HCT116 (cell line): ENCODE data around the gene TFF2. TPM values are rescaled to one million over a fixed set of nuclear protein-coding genes. Genes with fewer than 3 reads are reported as not detected.

Experiments used
- ATAC-seq: fragments of 200-7000 bp; cut with Tn5 transposase; 2 replicates; pipeline ENCODE4 v1.9.1; 2020; ENCODE audit warnings: mild to moderate bottlenecking, moderate library complexity
- BruUV-seq: library from RNA; stranded (reverse); fragments of 400-500 nt; replicated peaks from 2 replicates; lab custom pipeline; 2021; lab: Mats Ljungman, UMichigan
- CTCF ChIA-PET: fragments of 300-600 bp; sonication (Branson Sonifier 250); formaldehyde crosslinking; loops from one replicate; lab custom pipeline; 2021; ENCODE audit warnings: antibody characterized with exemption; lab: Charles Lee
- POLR2A ChIA-PET: fragments of 300-600, 350-600 bp; sonication (Branson Sonifier 250); formaldehyde crosslinking; loops from one replicate; lab custom pipeline; 2021; ENCODE audit warnings: antibody characterized with exemption; lab: Charles Lee
- RAD21 ChIA-PET, 2 experiments: fragments of 300-600 bp; sonication (Branson Sonifier 250); formaldehyde crosslinking; loops; one replicate each; lab custom pipeline; 2023; ENCODE audit warnings: low total read pairs in 2 of 2; ENCODE audit not compliant: uncharacterized antibody in 2 of 2, unreplicated experiment in 2 of 2, low non-redundant PET in 1 of 2; lab: Charles Lee
- DNase-seq: peaks from one replicate; pipeline ENCODE4 v3.0.0-alpha.2; 2010; ENCODE audit warnings: low read depth, low spot score
- H2AFZ ChIP-seq: fragments of 200-600 bp; shearing (Covaris generic), sonication (generic); 2 replicates; pipeline ENCODE4 v1.6.1; 2017; ENCODE audit warnings: low read depth, mixed run types, mixed read lengths, antibody characterized with exemption, low read length; ENCODE audit not compliant: poor library complexity, severe bottlenecking
- H3K27ac ChIP-seq: 2 replicates; pipeline ENCODE4 v1.5.1; 2012; ENCODE audit warnings: low read depth, low read length
- H3K27me3 ChIP-seq: fragments of 200-600 bp; sonication (generic); 2 replicates; pipeline ENCODE4 v1.6.1; 2016; ENCODE audit warnings: mixed run types, low read length, mixed read lengths; ENCODE audit not compliant: insufficient read depth
- H3K36me3 ChIP-seq, 2 experiments: fragments of 200-500 bp in 1 of 2; fragments of 200-600 bp in 1 of 2; sonication (Bioruptor generic) in 1 of 2; sonication (generic) in 1 of 2; 2 replicates each; pipeline versions ENCODE4 v1.5.1 to v1.6.1; 2014 to 2016; ENCODE audit warnings: low read length in 2 of 2, inconsistent platforms in 1 of 2, mixed read lengths in 1 of 2, mixed run types in 1 of 2; ENCODE audit not compliant: insufficient read depth in 2 of 2, control insufficient read depth in 1 of 2
- H3K4me1 ChIP-seq, 2 experiments: fragments of 200-600 bp in 1 of 2; sonication (generic) in 1 of 2; 2 replicates each; pipeline versions ENCODE4 v1.5.1 to v1.6.1; 2012 to 2017; ENCODE audit warnings: low read length in 2 of 2, inconsistent platforms in 1 of 2, mild to moderate bottlenecking in 1 of 2, mixed read lengths in 1 of 2, mixed run types in 1 of 2, moderate library complexity in 1 of 2; ENCODE audit not compliant: insufficient read depth in 2 of 2, control insufficient read depth in 1 of 2
- H3K4me2 ChIP-seq: fragments of 200-600 bp; sonication (generic); 2 replicates; pipeline ENCODE4 v1.6.1; 2017; ENCODE audit warnings: mixed run types, low read length, mixed read lengths
- H3K4me3 ChIP-seq, 2 experiments: fragments of 200-600 bp in 1 of 2; sonication (generic) in 1 of 2; replicated peaks in 1 of 2; 2 replicates each; pipeline ENCODE4 v1.5.1; 2011 to 2016; ENCODE audit warnings: low read length in 2 of 2, control low read depth in 1 of 2, low read depth in 1 of 2, mild to moderate bottlenecking in 1 of 2, mixed read lengths in 1 of 2, mixed run types in 1 of 2
- H3K79me2 ChIP-seq: fragments of 200-600 bp; sonication (generic); 2 replicates; pipeline ENCODE4 v1.6.1; 2017; ENCODE audit warnings: mild to moderate bottlenecking, mixed run types, low read length, moderate library complexity, mixed read lengths; ENCODE audit not compliant: insufficient read depth
- H3K9ac ChIP-seq: fragments of 200-600 bp; sonication (generic); 2 replicates; pipeline ENCODE4 v1.6.1; 2016; ENCODE audit warnings: low read length, mixed read lengths
- H3K9me2 ChIP-seq: fragments of 200-600 bp; sonication (generic), shearing (Covaris generic); 2 replicates; pipeline ENCODE4 v1.6.1; 2017; ENCODE audit warnings: mixed run types, mild to moderate bottlenecking, moderate library complexity; ENCODE audit not compliant: insufficient read depth
- H3K9me3 ChIP-seq, 2 experiments: fragments of 200-500 bp in 1 of 2; fragments of 200-600 bp in 1 of 2; sonication (Bioruptor generic) in 1 of 2; sonication (generic) in 1 of 2; 2 replicates each; pipeline ENCODE4 v1.6.1; 2014 to 2017; ENCODE audit warnings: low read length in 2 of 2, mixed read lengths in 2 of 2, inconsistent platforms in 1 of 2, low read depth in 1 of 2, mild to moderate bottlenecking in 1 of 2, mixed run types in 1 of 2, moderate library complexity in 1 of 2; ENCODE audit not compliant: control insufficient read depth in 1 of 2, insufficient read depth in 1 of 2
- H4K20me1 ChIP-seq: fragments of 200-600 bp; sonication (generic), shearing (Covaris generic); 2 replicates; pipeline ENCODE4 v1.6.1; 2017; ENCODE audit warnings: mixed run types, mild to moderate bottlenecking, moderate library complexity; ENCODE audit not compliant: insufficient read depth
- CBX3 ChIP-seq: IDR thresholded peaks from 2 replicates; pipeline ENCODE4 v1.6.1; 2012; ENCODE audit warnings: low read depth
- EGR1 ChIP-seq: IDR thresholded peaks from 2 replicates; pipeline ENCODE4 v1.6.1; 2012; ENCODE audit warnings: low read depth
- ELF1 ChIP-seq: IDR thresholded peaks from 2 replicates; pipeline ENCODE4 v1.6.1; 2012; ENCODE audit warnings: low read depth, borderline replicate concordance
- EZH2phosphoT487 ChIP-seq: fragments of 200-600 bp; IDR thresholded peaks from 2 replicates; pipeline ENCODE4 v1.6.1; 2018; ENCODE audit warnings: antibody characterized with exemption, borderline replicate concordance
- FOSL1 ChIP-seq: IDR thresholded peaks from 2 replicates; pipeline ENCODE4 v1.6.1; 2012; ENCODE audit warnings: low read depth
- POLR2A ChIP-seq: IDR thresholded peaks from 2 replicates; pipeline ENCODE4 v1.7.0; 2011; ENCODE audit warnings: borderline replicate concordance; ENCODE audit not compliant: insufficient read depth, insufficient read length; ENCODE audit errors: extremely low read depth
- RAD21 ChIP-seq: IDR thresholded peaks from 2 replicates; pipeline ENCODE4 v1.6.1; 2012; ENCODE audit warnings: low read depth, mild to moderate bottlenecking
- REST ChIP-seq: IDR thresholded peaks from 2 replicates; pipeline ENCODE4 v1.6.1; 2012; ENCODE audit warnings: low read depth
- SP1 ChIP-seq: IDR thresholded peaks from 2 replicates; pipeline ENCODE4 v1.6.1; 2012; ENCODE audit warnings: low read depth
- TCF7L2 ChIP-seq: IDR thresholded peaks from 2 replicates; pipeline ENCODE4 v1.7.0; 2011; ENCODE audit warnings: borderline replicate concordance, inconsistent platforms; ENCODE audit not compliant: insufficient read depth, insufficient read length; ENCODE audit errors: extremely low read depth
- ZFX ChIP-seq: fragments of 450-650 bp; IDR thresholded peaks from 2 replicates; pipeline ENCODE4 v1.6.1; 2017
- ZNF274 ChIP-seq: fragments of 200-500 bp; sonication (Bioruptor generic); IDR thresholded peaks from 2 replicates; pipeline ENCODE4 v1.6.1; 2014; ENCODE audit warnings: mild to moderate bottlenecking, low read depth, low read length, inconsistent platforms
- intact Hi-C: fragments of 100-400 bp; cut with micrococcal nuclease; formaldehyde crosslinking; loops from 2 replicates; pipeline ENCODE4 v1.10.0; 2022
- total RNA-seq: library from RNA; stranded (reverse); gene quantifications from one replicate; pipeline ENCODE4 v1.2.1, GENCODE V29; 2021; ENCODE audit not compliant: unreplicated experiment
- TF ChIP-seq, protein P1 (sequence below): IDR thresholded peaks from 2 replicates; pipeline ENCODE4 v1.6.1; 2012
- TF ChIP-seq, protein P2 (sequence below): IDR thresholded peaks from 2 replicates; pipeline ENCODE4 v1.6.1; 2011; ENCODE audit warnings: mild to moderate bottlenecking, low read length, moderate library complexity; ENCODE audit not compliant: insufficient replicate concordance; ENCODE audit errors: extremely low read depth

TFF2 gene
- total RNA-seq, 1 experiment from 2014 or later, result not detected

DNA sequence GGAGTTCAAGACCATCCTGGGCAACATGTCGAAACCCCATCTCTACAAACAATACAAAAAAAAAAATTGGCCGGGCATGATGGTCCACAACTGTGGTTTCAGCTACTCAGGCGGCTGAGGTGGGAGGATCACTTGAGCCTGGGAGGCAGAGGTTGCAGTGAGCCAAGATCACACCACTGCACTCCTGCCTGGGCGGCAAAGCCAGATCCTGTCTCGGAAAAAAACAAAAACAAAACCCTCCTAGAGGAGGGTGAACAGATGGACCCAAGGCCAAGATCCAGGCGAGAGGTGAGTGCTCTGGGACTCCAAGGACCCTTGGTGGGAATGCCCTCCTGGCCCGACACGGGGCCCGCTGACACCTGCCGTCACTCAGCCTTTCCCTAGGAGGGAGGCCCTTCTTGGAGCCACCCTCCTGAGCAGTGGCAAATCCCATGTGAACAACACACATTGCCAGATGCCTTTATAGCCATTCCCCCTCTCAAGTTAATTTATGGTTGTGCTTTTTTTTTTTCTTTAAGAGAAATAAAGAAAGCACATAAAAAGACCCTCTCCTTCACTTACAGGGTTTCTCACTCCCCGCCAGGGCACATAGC lies 380 bp downstream of the TFF2 start:
- Histone ChIP-seq H3K9me3 (no peaks in the 10 kb centered on the region), H3K4me1 (no peaks in the 10 kb centered on the region), H3K79me2 (no peaks in the 10 kb centered on the region), H3K9me2 (no peaks in the 10 kb centered on the region), H4K20me1 (no peaks in the 10 kb centered on the region), H3K27me3 (no peaks in the 10 kb centered on the region), H3K9ac (no peak overlapping the region), H2AFZ (no peak overlapping the region), H3K27ac (no peak overlapping the region), H3K4me3 (no peak overlapping the region), H3K36me3 (no peaks in the 10 kb centered on the region), H3K4me2 (no peak overlapping the region)
- BruUV-seq, result no TSS peak
- CTCF ChIA-PET, result no interaction called here
- RAD21 ChIA-PET, result no interaction called here
- intact Hi-C loops, result no loop called here
- DNase-seq (no peak), ATAC-seq (no peak)
- POLR2A ChIA-PET, result no interaction called here
- TF ChIP-seq REST, result no peak
- TF ChIP-seq POLR2A, result no peak
- no peak for TF ChIP-seq ZFX
- TF ChIP-seq EZH2phosphoT487, result no peak
- no peak for TF ChIP-seq CBX3
- TF ChIP-seq RAD21, result no peak
- TF ChIP-seq TCF7L2, result no peak
- TF ChIP-seq EGR1, result no peak
- TF ChIP-seq, protein P1, sequence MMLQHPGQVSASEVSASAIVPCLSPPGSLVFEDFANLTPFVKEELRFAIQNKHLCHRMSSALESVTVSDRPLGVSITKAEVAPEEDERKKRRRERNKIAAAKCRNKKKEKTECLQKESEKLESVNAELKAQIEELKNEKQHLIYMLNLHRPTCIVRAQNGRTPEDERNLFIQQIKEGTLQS, result no peak
- TF ChIP-seq ELF1, result no peak
- TF ChIP-seq, protein P2, sequence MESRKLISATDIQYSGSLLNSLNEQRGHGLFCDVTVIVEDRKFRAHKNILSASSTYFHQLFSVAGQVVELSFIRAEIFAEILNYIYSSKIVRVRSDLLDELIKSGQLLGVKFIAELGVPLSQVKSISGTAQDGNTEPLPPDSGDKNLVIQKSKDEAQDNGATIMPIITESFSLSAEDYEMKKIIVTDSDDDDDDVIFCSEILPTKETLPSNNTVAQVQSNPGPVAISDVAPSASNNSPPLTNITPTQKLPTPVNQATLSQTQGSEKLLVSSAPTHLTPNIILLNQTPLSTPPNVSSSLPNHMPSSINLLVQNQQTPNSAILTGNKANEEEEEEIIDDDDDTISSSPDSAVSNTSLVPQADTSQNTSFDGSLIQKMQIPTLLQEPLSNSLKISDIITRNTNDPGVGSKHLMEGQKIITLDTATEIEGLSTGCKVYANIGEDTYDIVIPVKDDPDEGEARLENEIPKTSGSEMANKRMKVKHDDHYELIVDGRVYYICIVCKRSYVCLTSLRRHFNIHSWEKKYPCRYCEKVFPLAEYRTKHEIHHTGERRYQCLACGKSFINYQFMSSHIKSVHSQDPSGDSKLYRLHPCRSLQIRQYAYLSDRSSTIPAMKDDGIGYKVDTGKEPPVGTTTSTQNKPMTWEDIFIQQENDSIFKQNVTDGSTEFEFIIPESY, result no peak
- TF ChIP-seq FOSL1, result no peak
- TF ChIP-seq ZNF274, result no peak
- no peak for TF ChIP-seq SP1
